ENCODE results near the gene SLC5A9.

- TF ChIP-seq CTCF (IDR thresholded peaks at IDR 0.05) (no peak), POLR2A (IDR thresholded peaks at IDR 0.05) (no peak)
Measured at GRCh38 chr1:48294656-48295055, 72.1 kb downstream of the SLC5A9 start.

Data from testis (tissue), 2 donors.